H1 (cell line): ENCODE data around the gene GOLGB1. TPM values are rescaled to one million over a fixed set of nuclear protein-coding genes. Genes with fewer than 3 reads are reported as not detected.

Experiments used
- CTCF ChIA-PET: fragments of 300-600 bp; sonication (Branson Sonifier 250); formaldehyde crosslinking; loops from one replicate; lab custom pipeline; 2021; ENCODE audit not compliant: partially characterized antibody; lab: Charles Lee
- POLR2A ChIA-PET: fragments of 300-600 bp; sonication (Branson Sonifier 250); formaldehyde crosslinking; loops from one replicate; lab custom pipeline; 2021; ENCODE audit warnings: inconsistent platforms; ENCODE audit not compliant: partially characterized antibody; lab: Charles Lee
- DNase-seq, 2 experiments: peaks; one replicate each; pipeline versions ENCODE4 v3.0.0 to v3.0.0-alpha.2; 2010 to 2022; ENCODE audit warnings: low spot score in 2 of 2, low read depth in 1 of 2, mixed read lengths in 1 of 2
- FAIRE-seq: peaks from 2 replicates; lab custom pipeline; 2011; peaks lifted over from hg19 to GRCh38; lab: Jason Lieb, UNC
- H2AFZ ChIP-seq: 2 replicates; pipeline ENCODE4 v1.8.1; 2012; ENCODE audit warnings: low read length, inconsistent platforms
- H2AK5ac ChIP-seq: 2 replicates; pipeline ENCODE4 v1.6.1; 2013; ENCODE audit warnings: low read depth, low read length
- H2BK120ac ChIP-seq: replicated peaks from 2 replicates; pipeline ENCODE3; 2013; ENCODE audit warnings: low read depth, low read length, inconsistent platforms
- H2BK12ac ChIP-seq: 2 replicates; pipeline ENCODE4 v1.6.1; 2013; ENCODE audit warnings: low read depth, low read length
- H2BK15ac ChIP-seq: 2 replicates; pipeline ENCODE4 v1.6.1; 2013; ENCODE audit warnings: low read length
- H2BK20ac ChIP-seq: 2 replicates; pipeline ENCODE4 v1.6.1; 2013; ENCODE audit warnings: low read length
- H2BK5ac ChIP-seq: 2 replicates; pipeline ENCODE4 v1.6.1; 2013; ENCODE audit warnings: low read depth, low read length
- H3K14ac ChIP-seq: 2 replicates; pipeline ENCODE4 v1.6.1; 2013; ENCODE audit warnings: inconsistent platforms; ENCODE audit not compliant: insufficient read length
- H3K18ac ChIP-seq: 2 replicates; pipeline ENCODE4 v1.6.1; 2013; ENCODE audit warnings: low read length; ENCODE audit errors: extremely low read depth
- H3K23ac ChIP-seq: 2 replicates; pipeline ENCODE4 v1.6.1; 2013; ENCODE audit warnings: inconsistent platforms; ENCODE audit not compliant: insufficient read length
- H3K23me2 ChIP-seq: 2 replicates; pipeline ENCODE4 v1.6.1; 2013; ENCODE audit warnings: low read depth, low read length
- H3K27ac ChIP-seq: 2 replicates; pipeline ENCODE4 v1.6.1; 2011; ENCODE audit warnings: low read depth, low read length, inconsistent platforms
- H3K27me3 ChIP-seq, 4 experiments: replicated peaks in 1 of 4; 1 replicate in 1 of 4; 2 replicates in 3 of 4; pipeline versions ENCODE4 v1.6.1 to v1.8.1; 2011 to 2013; ENCODE audit warnings: low read length in 3 of 4, mild to moderate bottlenecking in 3 of 4, inconsistent platforms in 2 of 4, mixed read lengths in 2 of 4, moderate library complexity in 1 of 4; ENCODE audit not compliant: control insufficient read depth in 3 of 4, insufficient read depth in 3 of 4; ENCODE audit errors: extremely low read depth in 1 of 4
- H3K36me3 ChIP-seq, 4 experiments: 2 replicates each; pipeline versions ENCODE4 v1.6.1 to v1.8.1; 2011 to 2013; ENCODE audit warnings: mild to moderate bottlenecking in 4 of 4, low read length in 3 of 4, moderate library complexity in 2 of 4, control low read depth in 1 of 4, inconsistent platforms in 1 of 4; ENCODE audit not compliant: insufficient read depth in 4 of 4, control insufficient read depth in 2 of 4
- H3K4ac ChIP-seq: replicated peaks from 2 replicates; pipeline ENCODE3; 2013; ENCODE audit warnings: low read length, low read depth, mixed read lengths, inconsistent platforms; ENCODE audit not compliant: insufficient read length
- H3K4me1 ChIP-seq, 4 experiments: replicated peaks in 1 of 4; 1 replicate in 1 of 4; 2 replicates in 3 of 4; pipeline versions ENCODE4 v1.6.1 to v1.8.1; 2011 to 2013; ENCODE audit warnings: low read length in 3 of 4, inconsistent platforms in 2 of 4, mixed read lengths in 1 of 4; ENCODE audit not compliant: insufficient read depth in 4 of 4, control insufficient read depth in 3 of 4
- H3K4me2 ChIP-seq, 2 experiments: 2 replicates each; pipeline versions ENCODE4 v1.6.1 to v1.8.1; 2011 to 2013; ENCODE audit warnings: low read depth in 2 of 2, low read length in 2 of 2, control low read depth in 1 of 2, inconsistent platforms in 1 of 2, mild to moderate bottlenecking in 1 of 2; ENCODE audit not compliant: insufficient read depth in 1 of 2
- H3K4me3 ChIP-seq, 4 experiments: fragments of 200-600, 300-600 bp in 1 of 4; sonication (generic), shearing (Covaris generic), sonication (Bioruptor Twin) in 1 of 4; 2 replicates each; pipeline versions ENCODE4 v1.5.1 to v1.8.1; 2011 to 2016; ENCODE audit warnings: low read length in 4 of 4, low read depth in 3 of 4, control low read depth in 2 of 4, inconsistent platforms in 2 of 4, mild to moderate bottlenecking in 2 of 4, mixed read lengths in 1 of 4, moderate library complexity in 1 of 4; ENCODE audit not compliant: insufficient read depth in 2 of 4; ENCODE audit errors: extremely low read depth in 1 of 4
- H3K56ac ChIP-seq: replicated peaks from 2 replicates; pipeline ENCODE3; 2013; ENCODE audit warnings: low read depth, mild to moderate bottlenecking, mixed read lengths, low read length, inconsistent platforms; ENCODE audit not compliant: insufficient read length
- H3K79me1 ChIP-seq: 2 replicates; pipeline ENCODE4 v1.6.1; 2013; ENCODE audit warnings: low read depth, low read length, control low read depth
- H3K79me2 ChIP-seq, 2 experiments: 2 replicates each; pipeline versions ENCODE4 v1.6.1 to v1.8.1; 2012 to 2013; ENCODE audit warnings: low read length in 2 of 2, mild to moderate bottlenecking in 2 of 2, inconsistent platforms in 1 of 2; ENCODE audit not compliant: insufficient read depth in 2 of 2, control insufficient read depth in 1 of 2
- H3K9ac ChIP-seq, 4 experiments: replicated peaks in 1 of 4; 1 replicate in 1 of 4; 2 replicates in 3 of 4; pipeline versions ENCODE4 v1.6.1 to v1.8.1; 2011 to 2013; ENCODE audit warnings: low read depth in 3 of 4, low read length in 3 of 4, control low read depth in 2 of 4, mild to moderate bottlenecking in 2 of 4, moderate library complexity in 2 of 4, inconsistent platforms in 1 of 4; ENCODE audit errors: extremely low read depth in 1 of 4
- H3K9me3 ChIP-seq, 2 experiments: 2 replicates each; pipeline versions ENCODE4 v1.6.1 to v1.8.1; 2012 to 2013; ENCODE audit warnings: mild to moderate bottlenecking in 2 of 2, moderate library complexity in 2 of 2, control low read depth in 1 of 2, inconsistent platforms in 1 of 2, low read depth in 1 of 2, low read length in 1 of 2, mixed read lengths in 1 of 2; ENCODE audit not compliant: insufficient read depth in 2 of 2
- H4K20me1 ChIP-seq, 2 experiments: replicated peaks in 1 of 2; 2 replicates each; pipeline versions ENCODE3 to v1.8.1; 2011 to 2013; ENCODE audit warnings: inconsistent platforms in 2 of 2, low read length in 2 of 2, mild to moderate bottlenecking in 1 of 2; ENCODE audit not compliant: insufficient read depth in 2 of 2, control insufficient read depth in 1 of 2
- H4K5ac ChIP-seq: 2 replicates; pipeline ENCODE4 v1.6.1; 2013; ENCODE audit warnings: low read length, low read depth, mixed read lengths, inconsistent platforms; ENCODE audit not compliant: insufficient read length
- H4K8ac ChIP-seq: 2 replicates; pipeline ENCODE4 v1.8.0; 2013; ENCODE audit warnings: mild to moderate bottlenecking, moderate library complexity, low read length, inconsistent platforms; ENCODE audit not compliant: insufficient read depth; ENCODE audit errors: extremely low read depth
- H4K91ac ChIP-seq: replicated peaks from 2 replicates; pipeline ENCODE3; 2013; ENCODE audit warnings: low read length, mixed read lengths, inconsistent platforms; ENCODE audit not compliant: insufficient read length
- CHD1 ChIP-seq: IDR thresholded peaks from 2 replicates; pipeline ENCODE4 v1.6.1; 2012; ENCODE audit warnings: low read depth, low read length, improper control_type of control experiment
- CTBP2 ChIP-seq: IDR thresholded peaks from 2 replicates; pipeline ENCODE4 v1.7.0; 2011; ENCODE audit warnings: borderline replicate concordance, mild to moderate bottlenecking, moderate library complexity, mixed read lengths, low read length; ENCODE audit not compliant: insufficient read depth, insufficient read length
- POLR2A ChIP-seq, 2 experiments: IDR thresholded peaks; 1 replicate in 1 of 2; 2 replicates in 1 of 2; pipeline ENCODE4 v1.6.1; 2011; ENCODE audit warnings: low read depth in 2 of 2, low read length in 2 of 2, mild to moderate bottlenecking in 2 of 2; ENCODE audit errors: control extremely low read depth in 1 of 2
- SIX5 ChIP-seq: IDR thresholded peaks from 2 replicates; pipeline ENCODE4 v1.6.1; 2011; ENCODE audit warnings: mild to moderate bottlenecking, low read depth, low read length
- SP2 ChIP-seq: IDR thresholded peaks from 2 replicates; pipeline ENCODE4 v1.6.1; 2012; ENCODE audit warnings: mild to moderate bottlenecking, low read length, inconsistent platforms
- SP4 ChIP-seq: IDR thresholded peaks from 2 replicates; pipeline ENCODE4 v1.6.1; 2012; ENCODE audit warnings: low read length, inconsistent platforms
- TCF12 ChIP-seq: IDR thresholded peaks from 2 replicates; pipeline ENCODE4 v1.6.1; 2011; ENCODE audit warnings: low read depth, mild to moderate bottlenecking, low read length
- YY1 ChIP-seq: IDR thresholded peaks from 2 replicates; pipeline ENCODE4 v1.6.1; 2011; ENCODE audit warnings: low read depth, mild to moderate bottlenecking, low read length
- WGBS, 2 experiments: shearing (Covaris generic) in 1 of 2; methylation state at CpG; one replicate each; pipeline versions ENCODE4 v1.1.6 to v1.1.7; 2013 to 2015; ENCODE audit warnings: low lambda C conversion rate in 2 of 2, mixed read lengths in 2 of 2, inconsistent platforms in 1 of 2, low coverage in 1 of 2, missing lambda C conversion rate in 1 of 2; ENCODE audit not compliant: insufficient replicate concordance in 2 of 2, insufficient coverage in 1 of 2, insufficient read length in 1 of 2; ENCODE audit errors: extremely low coverage in 1 of 2, missing lambda C conversion rate in 1 of 2; 5-methylcytosine and 5-hydroxymethylcytosine counted together
- polyA plus RNA-seq, 7 experiments: library from polyadenylated mRNA; depleted of rRNA in 3 of 7; stranded (reverse) in 5 of 7; unstranded in 2 of 7; fragments of >200 nt in 5 of 7; fragments of 200-250 nt in 2 of 7; gene quantifications; 1 replicate in 5 of 7; 2 replicates in 1 of 7; 4 replicates in 1 of 7; pipeline versions ENCODE4 v1.2.1 to v1.2.3, GENCODE V29; 2011 to 2013; ENCODE audit warnings: missing spikeins in 2 of 7, mixed read lengths in 2 of 7
- total RNA-seq: library from RNA; stranded (reverse); fragmentation: NEBNext Ultra II Directional; extraction: Animal tissue kit (Norgen Biotek cat#: 25700); gene quantifications from 2 replicates; pipeline ENCODE4 v1.2.1, GENCODE V29; 2021

Gene GOLGB1
- total and polyA plus RNA-seq, 2 of the 8 experiments (the other 6 are each of a cell fraction or from before 2014, with no cell fraction given) = 5.9 to 28.5 TPM

GRCh38 chr3:121707531-121708273 is 41.8 kb downstream of the GOLGB1 start:
- no peak overlapping the region for H3K14ac ChIP-seq
- no peak overlapping the region for H3K4me3 ChIP-seq
- H3K27ac ChIP-seq = no peak overlapping the region
- FAIRE-seq (no peak), DNase-seq (no peak)
- ChIA-PET CTCF (interaction anchor here (0.8 kb wide), 1 partner anchor 169 kb away, joined by 3 read pairs; no protein-coding TSS in a partner anchor), POLR2A (no interaction called here)
- H2BK20ac ChIP-seq = no peak overlapping the region
- no peaks in the 10 kb centered on the region for H3K9me3 ChIP-seq
- no peaks in the 10 kb centered on the region for H3K23me2 ChIP-seq
- no peak overlapping the region for H2BK5ac ChIP-seq
- no peak overlapping the region for H2BK12ac ChIP-seq
- no peak overlapping the region for H2BK15ac ChIP-seq
- H3K4ac ChIP-seq = no peak overlapping the region
- H2AFZ ChIP-seq = no peak overlapping the region
- H3K18ac ChIP-seq = no peak overlapping the region
- no peak overlapping the region for H4K91ac ChIP-seq
- no peaks in the 10 kb centered on the region for H3K4me1 ChIP-seq
- H3K27me3 ChIP-seq = no peaks in the 10 kb centered on the region
- no peak overlapping the region for H3K4me2 ChIP-seq
- no peak overlapping the region for H4K5ac ChIP-seq
- H3K23ac ChIP-seq = no peak overlapping the region
- H2AK5ac ChIP-seq = no peak overlapping the region
- H3K79me2 ChIP-seq = no peaks in the 10 kb centered on the region
- no peak overlapping the region for H3K56ac ChIP-seq
- H4K20me1 ChIP-seq = no peaks in the 10 kb centered on the region
- no peaks in the 10 kb centered on the region for H3K79me1 ChIP-seq
- H2BK120ac ChIP-seq = no peak overlapping the region
- no peak overlapping the region for H4K8ac ChIP-seq
- 90% methylated on average over 2 of the region's 2 CpGs; no CpG with 5 or more reads in 1 of the 2 experiments for WGBS, 2 experiments
- peaks cover 0 to 4% (median 0%) of the 10 kb centered on the region in 4 experiments; a peak in 1 of 8 replicates for H3K36me3 ChIP-seq
- H3K9ac ChIP-seq = no peak overlapping the region
- no peak for TF ChIP-seq SP4
- TF ChIP-seq TCF12 = no peak
- TF ChIP-seq POLR2A (IDR thresholded peaks at IDR 0.05; ENCODE audit: control extremely low read depth in 1 of 2, low read depth in 2 of 2, low read length in 2 of 2) = no peak
- no peak for TF ChIP-seq CHD1
- no peak for TF ChIP-seq YY1
- TF ChIP-seq SP2 = no peak
- TF ChIP-seq CTBP2 = no peak
- no peak for TF ChIP-seq SIX5
